Activated naive CD8-positive, alpha-beta T cell treated with anti-CD3 and anti-CD28 coated beads, Interleukin-2, amount 10 ng/mL, durations not matched to agents 7 days and 5 days (primary cell): ENCODE measurements around the gene TMEFF2. TPM values are rescaled to one million over a fixed set of nuclear protein-coding genes. Genes with fewer than 3 reads are reported as not detected.

ENCODE experiments used
- ATAC-seq: fragments of 150-1000 bp; cut with Tn5 transposase; one replicate; pipeline ENCODE4 v1.10.0; 2021; ENCODE audit warnings: low read depth, moderate library complexity
- POLR2A ChIA-PET: fragments of 350-600 bp; sonication (Branson Sonifier 250); formaldehyde crosslinking; loops from one replicate; lab custom pipeline; 2021; ENCODE audit warnings: antibody characterized with exemption; lab: Charles Lee
- DNase-seq: peaks from one replicate; pipeline ENCODE4 v3.0.0; 2021
- H3K27ac Mint-ChIP-seq: one replicate; pipeline ENCODE4 v1.8.0; 2022; ENCODE audit warnings: mild to moderate bottlenecking, mixed read lengths
- H3K27me3 Mint-ChIP-seq: one replicate; pipeline ENCODE4 v1.8.0; 2022; ENCODE audit warnings: mild to moderate bottlenecking, moderate library complexity, mixed read lengths
- H3K36me3 Mint-ChIP-seq: one replicate; pipeline ENCODE4 v1.8.0; 2021; ENCODE audit warnings: mild to moderate bottlenecking, mixed read lengths
- H3K4me1 Mint-ChIP-seq: one replicate; pipeline ENCODE4 v1.8.0; 2021; ENCODE audit warnings: mixed read lengths
- H3K4me3 Mint-ChIP-seq: one replicate; pipeline ENCODE4 v1.8.0; 2022; ENCODE audit warnings: mild to moderate bottlenecking, moderate library complexity, mixed read lengths
- H3K9me3 Mint-ChIP-seq: one replicate; pipeline ENCODE4 v1.8.0; 2021; ENCODE audit warnings: mixed read lengths
- total RNA-seq, 2 experiments: library from RNA; stranded (reverse); gene quantifications; one replicate each; pipeline ENCODE4 v1.2.3, GENCODE V29; 2021

The TMEFF2 gene
- total RNA-seq, 2 experiments from 2014 or later = not detected

- Mint-ChIP-seq H3K36me3 (no peaks in the 10 kb centered on the region), H3K4me1 (no peaks in the 10 kb centered on the region), H3K27ac (no peak overlapping the region), H3K27me3 (peaks cover 12% of the 10 kb centered on the region), H3K4me3 (no peak overlapping the region), H3K9me3 (no peaks in the 10 kb centered on the region)
- ATAC-seq (no peak), DNase-seq (no peak)
- POLR2A ChIA-PET = no interaction called here
Measured at GRCh38 chr2:192000196-192000980, 194.3 kb downstream of the TMEFF2 start.

GRCh38 chr2:191999101-191999841 lies 195.5 kb downstream of the TMEFF2 start:
- Mint-ChIP-seq H3K9me3 (no peaks in the 10 kb centered on the region), H3K36me3 (no peaks in the 10 kb centered on the region)
- POLR2A ChIA-PET = no interaction called here

GRCh38 chr2:191995285-191995684 lies 199.4 kb downstream of the TMEFF2 start:
- H3K27me3 Mint-ChIP-seq = peaks cover 14% of the 10 kb centered on the region
- DNase-seq (no peak), ATAC-seq (no peak)
- no peaks in the 10 kb centered on the region for H3K36me3 Mint-ChIP-seq
- no peak overlapping the region for H3K4me3 Mint-ChIP-seq
- no peaks in the 10 kb centered on the region for H3K9me3 Mint-ChIP-seq
- POLR2A ChIA-PET = no interaction called here
- H3K4me1 Mint-ChIP-seq = no peaks in the 10 kb centered on the region
- H3K27ac Mint-ChIP-seq = no peak overlapping the region

More at GRCh38 chr2:191999101-191999841, 195.5 kb downstream of the TMEFF2 start:
- H3K4me1 Mint-ChIP-seq = no peaks in the 10 kb centered on the region
- ATAC-seq (no peak), DNase-seq (no peak)
- H3K27me3 Mint-ChIP-seq = peaks cover 14% of the 10 kb centered on the region
- no peak overlapping the region for H3K27ac Mint-ChIP-seq
- no peak overlapping the region for H3K4me3 Mint-ChIP-seq

GRCh38 chr2:191994749-191995148 lies 200.0 kb downstream of the TMEFF2 start:
- Mint-ChIP-seq H3K36me3 (no peaks in the 10 kb centered on the region), H3K27ac (no peak overlapping the region), H3K27me3 (peaks cover 14% of the 10 kb centered on the region), H3K9me3 (no peaks in the 10 kb centered on the region), H3K4me1 (no peaks in the 10 kb centered on the region), H3K4me3 (no peak overlapping the region)
- ATAC-seq (no peak), DNase-seq (no peak)
- POLR2A ChIA-PET = no interaction called here

GRCh38 chr2:191991442-191991841 lies 203.3 kb downstream of the TMEFF2 start:
- H3K9me3 Mint-ChIP-seq = no peaks in the 10 kb centered on the region
- POLR2A ChIA-PET = no interaction called here

GRCh38 chr2:191985740-191986139 lies 209.0 kb downstream of the TMEFF2 start:
- no peak for DNase-seq
- Mint-ChIP-seq H3K27me3 (peaks cover 8% of the 10 kb centered on the region), H3K4me3 (no peak overlapping the region), H3K4me1 (no peaks in the 10 kb centered on the region), H3K36me3 (no peaks in the 10 kb centered on the region), H3K27ac (no peak overlapping the region), H3K9me3 (no peaks in the 10 kb centered on the region)
- ATAC-seq = no peak
- POLR2A ChIA-PET = no interaction called here

More at GRCh38 chr2:191991442-191991841, 203.3 kb downstream of the TMEFF2 start:
- Mint-ChIP-seq H3K4me3 (no peak overlapping the region), H3K4me1 (no peaks in the 10 kb centered on the region), H3K27me3 (peaks cover 5% of the 10 kb centered on the region), H3K27ac (no peak overlapping the region), H3K36me3 (no peaks in the 10 kb centered on the region)
- DNase-seq (no peak), ATAC-seq (no peak)

GRCh38 chr2:191983591-191983990 lies 211.1 kb downstream of the TMEFF2 start:
- ATAC-seq (no peak), DNase-seq (no peak)
- Mint-ChIP-seq H3K9me3 (no peaks in the 10 kb centered on the region), H3K36me3 (no peaks in the 10 kb centered on the region), H3K4me1 (no peaks in the 10 kb centered on the region), H3K4me3 (no peak overlapping the region), H3K27ac (no peak overlapping the region), H3K27me3 (peaks cover 11% of the 10 kb centered on the region)
- POLR2A ChIA-PET = no interaction called here

GRCh38 chr2:191983186-191983585 lies 211.5 kb downstream of the TMEFF2 start:
- peaks cover 11% of the 10 kb centered on the region for H3K27me3 Mint-ChIP-seq
- H3K36me3 Mint-ChIP-seq = no peaks in the 10 kb centered on the region
- POLR2A ChIA-PET = no interaction called here
- ATAC-seq (no peak), DNase-seq (no peak)
- no peak overlapping the region for H3K4me3 Mint-ChIP-seq
- no peaks in the 10 kb centered on the region for H3K4me1 Mint-ChIP-seq
- no peaks in the 10 kb centered on the region for H3K9me3 Mint-ChIP-seq
- no peak overlapping the region for H3K27ac Mint-ChIP-seq

GRCh38 chr2:191981706-191982105 lies 213.0 kb downstream of the TMEFF2 start:
- Mint-ChIP-seq H3K36me3 (no peaks in the 10 kb centered on the region), H3K4me3 (no peak overlapping the region), H3K4me1 (no peaks in the 10 kb centered on the region), H3K27me3 (peaks cover 11% of the 10 kb centered on the region), H3K9me3 (no peaks in the 10 kb centered on the region), H3K27ac (no peak overlapping the region)
- POLR2A ChIA-PET = no interaction called here
- DNase-seq = no peak
- ATAC-seq = no peak

GRCh38 chr2:191980483-191980882 lies 214.2 kb downstream of the TMEFF2 start:
- DNase-seq (no peak), ATAC-seq (no peak)
- Mint-ChIP-seq H3K27me3 (peaks cover 11% of the 10 kb centered on the region), H3K27ac (no peak overlapping the region), H3K4me3 (no peak overlapping the region), H3K4me1 (no peaks in the 10 kb centered on the region), H3K9me3 (no peaks in the 10 kb centered on the region), H3K36me3 (no peaks in the 10 kb centered on the region)
- POLR2A ChIA-PET = no interaction called here

GRCh38 chr2:191979221-191979730 lies 215.5 kb downstream of the TMEFF2 start:
- H3K36me3 Mint-ChIP-seq = no peaks in the 10 kb centered on the region
- H3K4me1 Mint-ChIP-seq = no peaks in the 10 kb centered on the region
- POLR2A ChIA-PET = no interaction called here
- DNase-seq (no peak), ATAC-seq (no peak)
- no peak overlapping the region for H3K4me3 Mint-ChIP-seq
- peaks cover 10% of the 10 kb centered on the region for H3K27me3 Mint-ChIP-seq
- no peak overlapping the region for H3K27ac Mint-ChIP-seq
- no peaks in the 10 kb centered on the region for H3K9me3 Mint-ChIP-seq

GRCh38 chr2:191977754-191978153 lies 217.0 kb downstream of the TMEFF2 start:
- H3K27ac Mint-ChIP-seq = no peak overlapping the region
- DNase-seq (no peak), ATAC-seq (no peak)
- no peaks in the 10 kb centered on the region for H3K9me3 Mint-ChIP-seq
- no peaks in the 10 kb centered on the region for H3K4me1 Mint-ChIP-seq
- peaks cover 11% of the 10 kb centered on the region for H3K27me3 Mint-ChIP-seq
- H3K36me3 Mint-ChIP-seq = no peaks in the 10 kb centered on the region
- POLR2A ChIA-PET = no interaction called here
- no peak overlapping the region for H3K4me3 Mint-ChIP-seq

GRCh38 chr2:191976436-191976835 lies 218.3 kb downstream of the TMEFF2 start:
- POLR2A ChIA-PET = no interaction called here
- no peak for DNase-seq
- Mint-ChIP-seq H3K36me3 (no peaks in the 10 kb centered on the region), H3K4me1 (no peaks in the 10 kb centered on the region), H3K9me3 (no peaks in the 10 kb centered on the region), H3K4me3 (no peak overlapping the region), H3K27ac (no peak overlapping the region), H3K27me3 (peaks cover 9% of the 10 kb centered on the region)
- no peak for ATAC-seq

- Mint-ChIP-seq H3K4me1 (no peaks in the 10 kb centered on the region), H3K9me3 (no peaks in the 10 kb centered on the region), H3K36me3 (no peaks in the 10 kb centered on the region), H3K4me3 (no peak overlapping the region), H3K27me3 (peaks cover 5% of the 10 kb centered on the region), H3K27ac (no peak overlapping the region)
- POLR2A ChIA-PET = no interaction called here
- DNase-seq = no peak
- ATAC-seq = no peak
Measured at GRCh38 chr2:191974676-191975075, 220.1 kb downstream of the TMEFF2 start.
